Stimulated activated CD8-positive, alpha-beta memory T cell treated with anti-CD3 and anti-CD28 coated beads, Interleukin-15, amount 100 ng/mL, for 1 hour (primary cell): Measurements from ENCODE around the gene NARS2.
"Not testable (repeated sequence)": the region's sequence is repeated elsewhere in the genome, so short reads cannot be mapped to it uniquely, and the experiment has no call there.

Experiments used
- DNase-seq: peaks from one replicate; pipeline ENCODE4 v3.0.0-alpha.2; 2020; ENCODE audit warnings: low read depth

Gene NARS2

GRCh38 chr11:78476066-78476465, 98.6 kb downstream of the NARS2 start:
- no peak for DNase-seq

DNA sequence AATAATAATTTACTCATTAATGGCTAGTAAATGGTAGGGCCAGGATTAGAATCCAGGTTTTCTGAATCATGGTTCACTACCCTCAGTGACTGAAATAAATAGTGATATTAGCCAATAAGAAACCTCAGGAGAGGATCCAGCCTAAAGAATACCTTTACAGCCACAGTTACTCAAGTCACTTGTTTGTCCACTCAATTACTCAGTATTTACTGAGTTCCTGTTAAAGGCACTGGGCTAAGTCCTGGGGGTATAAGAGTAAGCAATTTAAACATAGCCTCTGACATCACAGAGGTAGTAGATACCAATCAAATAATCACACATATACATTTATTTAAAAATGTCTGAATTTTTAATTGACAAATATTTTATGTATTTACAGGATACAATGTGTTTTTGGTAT, 100.2 kb downstream of the NARS2 start:
- no peak for DNase-seq

- DNase-seq: no peak
Observed at GRCh38 chr11:78472905-78473304, 101.8 kb downstream of the NARS2 start.

- DNase-seq: no peak
Observed at GRCh38 chr11:78472382-78472781, 102.3 kb downstream of the NARS2 start.

- DNase-seq: no peak
Observed at GRCh38 chr11:78470861-78471442, 103.7 kb downstream of the NARS2 start.

DNA sequence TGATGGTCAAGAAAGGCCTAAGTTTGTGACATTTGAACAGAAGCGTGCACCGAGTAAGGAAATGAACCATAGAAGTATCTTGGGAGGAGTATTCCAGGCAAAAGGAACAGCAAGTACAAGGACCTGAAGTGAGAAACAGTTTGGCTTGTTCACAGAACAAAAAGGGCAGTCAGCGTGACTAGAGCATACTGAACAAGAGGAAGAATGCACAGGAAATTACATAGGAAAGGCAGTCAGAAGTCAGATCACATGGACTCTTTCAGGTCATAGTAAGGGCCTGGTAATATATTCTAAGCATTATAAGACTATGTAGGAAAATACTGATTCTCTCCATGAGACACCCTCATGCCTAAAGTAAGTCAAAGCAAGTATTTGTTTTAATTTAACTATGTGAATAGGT, 104.8 kb downstream of the NARS2 start:
- DNase-seq: no peak

DNA sequence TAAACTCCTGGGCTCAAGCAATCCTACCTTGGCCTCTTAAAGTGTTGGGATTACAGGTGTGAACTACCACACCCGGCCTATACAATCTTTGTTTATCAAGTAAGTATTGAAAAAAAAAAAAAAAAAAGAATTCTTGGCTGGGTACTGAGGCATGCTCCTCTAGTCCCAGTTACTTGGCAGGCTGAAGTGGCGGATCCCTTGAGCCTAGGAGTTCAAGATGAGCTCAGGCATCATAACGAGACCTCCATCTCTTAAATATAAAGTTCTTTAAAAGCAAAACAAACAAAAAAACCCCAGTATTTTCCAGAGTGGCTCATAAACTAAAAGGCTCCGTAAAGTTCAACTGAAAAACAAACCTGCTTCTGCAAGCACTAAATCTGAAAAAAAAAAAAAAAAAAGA, 106.7 kb downstream of the NARS2 start:
- no peak for DNase-seq

DNA sequence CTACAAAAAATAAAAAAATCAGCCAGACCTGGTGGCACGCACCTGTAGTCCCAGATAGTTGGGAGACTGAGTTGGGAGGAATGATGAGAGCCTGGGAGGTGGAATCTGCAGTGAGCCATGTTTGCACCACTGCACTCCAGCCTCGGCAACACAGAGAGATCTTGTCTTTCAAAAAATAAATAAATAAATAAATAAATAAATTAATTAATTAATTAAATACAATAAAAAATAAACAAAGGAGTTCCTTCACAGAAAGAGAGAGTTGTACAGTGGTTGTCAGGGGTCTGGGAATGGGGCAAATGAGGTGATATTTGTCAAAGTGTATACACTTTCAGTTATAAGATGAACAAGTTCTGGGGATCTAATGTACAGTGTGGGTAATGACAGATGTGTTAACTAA, 107.3 kb downstream of the NARS2 start:
- DNase-seq: no peak

GRCh38 chr11:78465169-78465942, 109.3 kb downstream of the NARS2 start:
- DNase-seq: no peak

GRCh38 chr11:78464787-78465168, 109.9 kb downstream of the NARS2 start:
- not testable (repeated sequence) for DNase-seq

GRCh38 chr11:78460471-78460870, 114.2 kb downstream of the NARS2 start:
- DNase-seq: no peak

DNA sequence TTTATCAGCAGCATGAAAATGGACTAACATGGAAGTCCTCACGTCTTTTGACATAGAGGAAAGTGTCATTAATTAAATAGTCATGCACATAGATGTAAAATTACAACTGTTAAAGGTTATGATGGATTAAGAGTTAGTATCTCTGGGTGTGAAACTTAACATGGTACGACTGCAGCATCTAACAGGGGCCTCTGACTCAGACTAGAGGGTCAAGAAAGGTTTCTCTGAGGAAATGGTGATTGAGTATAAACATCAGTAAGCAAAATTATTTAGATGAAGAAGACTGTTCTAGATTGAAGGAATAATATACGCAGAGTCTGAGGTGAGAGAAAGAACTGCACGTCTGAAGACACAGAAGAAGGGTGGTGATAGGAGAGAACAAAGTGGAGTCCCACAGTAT, 114.9 kb downstream of the NARS2 start:
- DNase-seq: no peak

DNA sequence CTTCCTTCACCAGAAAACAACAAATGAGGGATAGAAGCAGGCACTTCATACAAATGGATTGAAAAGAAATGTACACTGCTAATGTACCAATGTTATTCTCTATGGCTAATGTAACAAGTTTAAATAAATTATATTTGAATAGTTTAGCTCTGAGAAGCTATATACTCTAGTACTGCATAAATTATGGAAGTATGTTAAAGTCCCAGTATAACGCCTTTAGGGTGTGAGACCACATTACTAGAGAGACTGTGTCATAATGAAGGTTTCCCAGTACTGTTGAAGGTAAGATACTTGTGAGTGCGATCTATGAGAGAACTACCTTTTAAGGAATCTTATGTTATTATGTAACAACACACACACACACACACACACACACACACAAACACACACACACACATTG, 117.2 kb downstream of the NARS2 start:
- DNase-seq: no peak

- no peak for DNase-seq
Observed at GRCh38 chr11:78453140-78453935, 121.3 kb downstream of the NARS2 start.

DNA sequence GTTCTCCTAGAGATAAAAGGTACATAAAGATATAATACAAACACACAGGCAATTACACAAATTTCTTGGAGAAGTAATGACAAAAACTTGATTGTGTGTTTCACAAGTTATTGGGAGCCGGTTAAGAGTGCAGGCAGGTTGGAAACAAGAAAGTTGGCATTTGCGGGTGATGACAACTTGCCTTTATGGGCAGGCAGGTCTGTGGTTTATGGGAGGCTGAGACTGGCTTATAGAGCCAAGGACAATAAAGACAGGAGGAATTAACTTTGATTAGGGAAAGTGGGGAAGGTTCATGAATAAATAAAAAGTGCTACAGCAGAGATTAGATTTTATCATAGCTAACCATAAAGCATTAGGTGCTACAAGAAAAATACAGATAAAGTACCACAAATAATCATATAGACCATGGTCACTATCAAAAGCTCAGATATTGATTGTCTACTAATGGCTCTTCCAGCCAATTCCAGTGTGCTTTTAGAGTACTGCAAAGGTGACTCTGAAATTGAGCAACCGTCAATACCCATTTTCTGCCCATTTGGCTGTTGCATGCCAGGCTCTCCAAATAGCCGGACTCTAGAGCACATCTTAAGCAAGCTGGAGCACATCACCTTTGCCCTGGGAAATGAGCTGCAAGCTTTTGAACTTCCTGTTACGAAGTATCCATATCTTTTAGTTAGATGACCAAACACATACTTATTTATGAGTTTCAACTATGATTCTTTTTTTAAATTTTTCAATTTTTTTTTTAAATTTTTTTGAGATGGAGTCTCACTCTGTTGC, 123.1 kb downstream of the NARS2 start:
- no peak for DNase-seq

- no peak for DNase-seq
Observed at GRCh38 chr11:78450866-78451265, 123.8 kb downstream of the NARS2 start.

DNA sequence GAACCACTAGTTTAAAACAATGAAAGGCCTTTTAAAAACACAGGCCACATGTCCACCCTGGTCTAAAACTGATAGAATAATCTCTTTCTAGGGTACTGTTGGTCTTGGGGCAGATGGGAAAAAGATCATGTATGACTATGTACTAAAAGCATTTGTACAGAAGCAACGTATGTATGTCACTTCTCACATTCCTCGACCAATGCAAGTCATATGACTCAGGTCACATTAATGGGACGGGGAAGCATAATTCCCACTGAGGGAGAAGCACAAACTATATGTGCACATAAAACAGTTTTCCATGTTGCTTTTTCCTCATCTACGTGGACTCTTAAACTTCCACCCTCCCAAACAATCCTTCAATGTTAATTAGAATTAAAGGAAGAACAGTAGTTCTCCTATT, 124.8 kb downstream of the NARS2 start:
- no peak for DNase-seq

DNA sequence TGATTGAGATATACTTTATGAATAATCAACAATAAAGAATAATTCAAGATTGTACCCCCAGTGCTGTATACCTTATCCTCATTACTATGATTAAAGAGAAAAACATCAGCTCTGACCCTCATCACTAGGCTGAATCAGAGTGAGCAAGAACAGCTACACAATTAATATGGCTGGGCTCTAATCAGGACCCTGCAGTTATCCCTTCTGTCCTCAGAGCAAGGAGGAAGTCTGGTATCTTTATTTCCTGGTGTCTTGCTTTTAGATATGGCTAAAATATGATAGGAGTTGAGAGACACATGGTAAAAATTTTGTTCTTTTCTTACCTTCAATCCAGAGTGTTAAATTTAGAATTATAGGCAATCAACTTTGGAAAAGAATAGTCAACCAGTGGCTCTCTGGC, 128.5 kb downstream of the NARS2 start:
- no peak for DNase-seq

- DNase-seq: no peak
Observed at GRCh38 chr11:78444726-78445125, 129.9 kb downstream of the NARS2 start.

GRCh38 chr11:78441956-78442355, 132.7 kb downstream of the NARS2 start:
- no peak for DNase-seq

DNA sequence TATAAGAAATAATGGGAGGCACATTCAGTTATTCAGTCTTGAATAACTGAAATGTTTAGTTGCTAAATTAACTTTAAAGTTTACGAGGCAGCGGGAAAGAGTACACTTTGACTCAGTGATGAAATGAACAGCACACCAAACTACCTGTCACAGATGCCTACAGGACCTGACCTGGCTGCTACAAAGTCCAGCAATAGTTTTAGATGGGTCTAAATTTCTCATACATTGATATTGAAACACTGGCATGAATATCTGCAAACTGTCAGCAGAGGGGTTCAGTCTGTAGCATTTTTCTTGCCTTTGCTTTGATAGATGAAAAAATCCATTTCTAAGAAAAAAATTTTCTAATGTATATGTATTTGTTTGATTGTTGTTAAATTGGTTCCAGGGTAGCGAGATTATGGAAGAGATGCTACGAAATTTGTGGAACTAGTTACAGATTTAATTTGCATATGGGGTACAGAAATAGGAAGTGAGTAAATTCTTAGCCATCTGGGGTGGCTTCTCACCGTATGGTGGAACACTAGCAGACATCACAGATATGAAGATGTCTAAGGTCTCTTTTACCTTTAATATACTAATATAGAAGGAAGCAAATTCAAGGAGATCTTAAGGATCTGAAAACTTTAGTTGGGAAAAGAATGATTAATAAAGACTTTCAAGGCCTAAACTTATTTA, 136.2 kb downstream of the NARS2 start:
- DNase-seq: no peak

DNA sequence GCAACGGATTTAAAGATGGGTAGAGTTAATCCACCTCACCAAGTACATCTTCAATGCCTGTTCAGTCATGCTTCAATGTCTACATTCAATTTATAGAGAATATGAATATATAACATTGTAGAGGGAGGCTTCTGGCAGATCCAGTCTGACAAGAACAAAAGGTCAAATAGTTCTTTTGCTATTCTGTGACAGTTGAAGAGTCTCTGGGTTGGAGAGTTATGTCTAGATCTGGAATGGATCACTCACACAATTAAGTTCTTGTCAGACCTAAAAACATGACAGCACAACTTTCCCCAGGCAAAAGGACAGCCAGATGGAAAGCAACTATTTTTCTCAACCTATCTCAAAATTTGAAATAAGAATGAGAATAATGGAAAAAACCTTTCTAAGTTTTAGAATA, 141.7 kb downstream of the NARS2 start:
- DNase-seq: no peak
